Small intestine (tissue), 16 donors: ENCODE data around the gene TNFRSF8. TPM values are rescaled to one million over a fixed set of nuclear protein-coding genes. Genes with fewer than 3 reads are reported as not detected.

Experiments used
- DNase-seq, 2 donors: peaks; one replicate each; pipeline versions ENCODE4 v3.0.0 to v3.0.0-alpha.2; 2013
- FAIRE-seq: peaks from 2 replicates; lab custom pipeline; 2012; peaks lifted over from hg19 to GRCh38; lab: Jason Lieb, UNC
- H3K27ac ChIP-seq, 3 donors: one replicate each; pipeline ENCODE4 v1.5.1; 2013; ENCODE audit warnings: low read length in 2 of 3, mild to moderate bottlenecking in 2 of 3, control low read depth in 1 of 3, inconsistent platforms in 1 of 3, low read depth in 1 of 3, moderate library complexity in 1 of 3
- H3K27me3 ChIP-seq, 3 donors: one replicate each; pipeline ENCODE4 v1.6.1; 2013; ENCODE audit warnings: low read length in 3 of 3, inconsistent platforms in 1 of 3; ENCODE audit not compliant: control insufficient read depth in 3 of 3, insufficient read depth in 3 of 3
- H3K36me3 ChIP-seq, 3 donors: one replicate each; pipeline ENCODE4 v1.6.1; 2013; ENCODE audit warnings: low read length in 3 of 3, inconsistent platforms in 1 of 3, low read depth in 1 of 3, mild to moderate bottlenecking in 1 of 3, moderate library complexity in 1 of 3; ENCODE audit not compliant: control insufficient read depth in 3 of 3, insufficient read depth in 2 of 3
- H3K4me1 ChIP-seq, 3 donors: one replicate each; pipeline ENCODE4 v1.6.1; 2013; ENCODE audit warnings: low read length in 2 of 3, inconsistent platforms in 1 of 3, low read depth in 1 of 3, mild to moderate bottlenecking in 1 of 3, moderate library complexity in 1 of 3; ENCODE audit not compliant: control insufficient read depth in 3 of 3, insufficient read depth in 2 of 3
- H3K4me3 ChIP-seq, 3 donors: one replicate each; pipeline ENCODE4 v1.5.1; 2013; ENCODE audit warnings: low read length in 3 of 3, control low read depth in 1 of 3, inconsistent platforms in 1 of 3, low read depth in 1 of 3, mild to moderate bottlenecking in 1 of 3, moderate library complexity in 1 of 3
- H3K9me3 ChIP-seq, 2 donors: one replicate each; pipeline ENCODE4 v1.6.1; 2013; ENCODE audit warnings: low read depth in 1 of 2, low read length in 1 of 2; ENCODE audit not compliant: control insufficient read depth in 2 of 2, insufficient read depth in 1 of 2
- WGBS, 3 donors: extraction: QIAGEN DNeasy Blood & Tissue Kit; methylation state at CpG; one replicate each; pipeline ENCODE4 v1.1.7; 2013; 5-methylcytosine and 5-hydroxymethylcytosine counted together
- long read RNA-seq, 10 donors: transcript quantifications; one replicate each; lab custom pipeline, GENCODE V29; 2026
- polyA plus RNA-seq, 4 donors: library from polyadenylated mRNA; stranded (reverse) in 3 of 4; unstranded in 1 of 4; fragments of 200-250 nt in 3 of 4; fragments of 120-200 nt in 1 of 4; gene quantifications; one replicate each; pipeline versions ENCODE4 v1.2.1 to v1.2.3, GENCODE V29; 2013
- donor health status: healthy with polysubstance abuse.
- donor health status: control.
- donor health status: control.
- donor health status: Bipolar disorder and iron deficiency.
- donor health status: healthy.

Gene TNFRSF8
- 1 to 10 TPM in 1 of 4 donors, under 1 TPM in 2, not detected in 1; 0.10 to 2.1 (median 0.54) TPM for polyA plus RNA-seq
- long read RNA-seq, donor 1 = 0 reads
- long read RNA-seq, donor 2 = 0 reads
- long read RNA-seq, donor 3 = 0 reads
- long read RNA-seq, donor 4 = 0 reads
- long read RNA-seq, donor 5 = 0 reads
- long read RNA-seq, donor 6 = 0 reads
- long read RNA-seq, donor 7 = 0 reads
- long read RNA-seq, donor 8 = 0 reads
- long read RNA-seq, donor 9 = 0 reads
- long read RNA-seq, donor 10 = 0 reads

DNA sequence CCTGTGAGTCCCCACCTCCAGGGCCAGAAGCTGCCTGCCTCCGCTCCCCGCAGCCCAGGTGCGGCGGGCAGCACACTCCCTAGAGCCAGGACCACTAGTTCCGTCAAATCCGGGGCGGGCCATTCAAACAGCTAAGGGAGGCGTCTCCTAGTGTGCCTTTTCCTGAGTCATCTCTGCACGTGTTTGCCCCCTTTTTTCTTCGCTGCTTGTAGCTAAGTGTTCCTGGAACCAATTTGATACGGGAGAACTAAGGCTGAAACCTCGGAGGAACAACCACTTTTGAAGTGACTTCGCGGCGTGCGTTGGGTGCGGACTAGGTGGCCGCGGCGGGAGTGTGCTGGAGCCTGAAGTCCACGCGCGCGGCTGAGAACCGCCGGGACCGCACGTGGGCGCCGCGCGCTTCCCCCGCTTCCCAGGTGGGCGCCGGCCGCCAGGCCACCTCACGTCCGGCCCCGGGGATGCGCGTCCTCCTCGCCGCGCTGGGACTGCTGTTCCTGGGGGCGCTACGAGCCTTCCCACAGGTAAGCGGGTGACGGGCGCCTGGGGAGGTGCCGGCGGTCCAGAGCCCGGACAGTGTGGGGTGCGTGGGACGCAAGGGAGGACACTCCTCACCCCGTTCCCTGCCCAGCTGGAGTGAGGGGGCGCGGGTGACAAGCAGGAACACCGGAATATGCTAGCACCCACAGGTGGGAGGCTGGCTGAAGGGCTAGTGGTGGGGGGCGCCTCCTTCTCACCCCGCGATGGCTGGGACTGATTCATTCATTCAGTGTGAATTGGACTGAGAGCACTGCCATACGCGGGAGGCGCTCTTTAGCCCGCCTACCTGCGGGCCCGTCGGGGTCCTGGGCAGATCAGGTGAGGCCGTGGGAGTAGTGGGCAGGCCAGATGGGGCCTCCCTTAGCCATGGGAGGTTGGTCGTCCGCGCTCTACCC lies at the start of gene TNFRSF8:
TSS of gene TNFRSF8 (plus strand) at position 163 of the 932 bp plus-strand sequence. CDS start at position 459, 296 bp downstream.
- FAIRE-seq (no peak), DNase-seq (no peak)
- no peak within 1 kb of the TSS for H3K27ac ChIP-seq
- no peaks in the 10 kb centered on the region for H3K9me3 ChIP-seq
- no peak within 1 kb of the TSS for H3K4me3 ChIP-seq
- no peaks in the 10 kb centered on the region for H3K36me3 ChIP-seq
- peaks cover 0 to 5% (median 2%) of the 10 kb centered on the region in 3 donors for H3K4me1 ChIP-seq
- WGBS, 3 donors = 2 to 9% (median 4%) methylated on average over 62 to 72 of the region's 72 CpGs
- peaks cover 2 to 56% (median 26%) of the 10 kb centered on the region in 3 donors for H3K27me3 ChIP-seq

DNA sequence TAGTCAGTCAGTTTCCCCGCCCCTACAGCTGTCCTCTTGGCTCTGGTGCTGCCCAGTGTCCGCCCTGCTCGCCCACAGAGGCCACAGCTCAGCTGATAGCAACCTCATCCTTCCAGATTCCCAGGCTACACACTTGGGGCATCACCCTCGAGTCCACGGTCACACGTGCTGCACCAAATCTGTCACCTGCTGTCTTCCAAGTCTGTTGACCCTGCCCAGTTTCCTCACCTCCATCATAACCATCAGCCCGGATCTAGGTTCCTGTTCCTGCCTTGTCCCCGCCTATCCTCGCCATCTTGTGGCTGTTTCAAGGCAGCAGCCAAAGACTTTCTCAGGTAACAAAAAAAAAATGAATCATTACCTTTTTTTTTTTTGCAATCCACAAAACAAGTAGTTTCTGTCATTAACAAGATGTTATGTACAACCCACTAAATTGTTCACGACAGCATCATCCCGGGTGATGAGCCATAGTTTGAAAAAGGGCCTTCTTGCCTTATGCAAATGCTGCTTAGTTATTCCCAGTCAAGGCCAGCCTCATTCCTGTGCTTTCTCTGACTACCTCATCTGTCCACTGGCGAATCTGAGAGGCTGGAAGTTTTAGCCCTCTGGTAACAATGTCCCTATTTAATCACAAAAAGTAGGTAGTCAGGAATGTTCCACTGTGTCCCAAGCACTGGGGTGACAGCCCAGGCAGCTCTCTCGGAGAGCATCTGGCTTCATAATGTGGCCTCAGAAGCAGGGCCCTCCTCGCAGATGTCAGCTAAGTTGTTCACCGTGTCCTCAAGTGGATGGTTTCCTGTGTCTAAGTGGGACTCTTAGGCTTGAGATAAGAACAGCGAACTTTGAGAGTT lies 48.7 kb upstream of the TNFRSF8 start:
- H3K27ac ChIP-seq = no peak overlapping the region
- peaks cover 0 to 46% (median 27%) of the 10 kb centered on the region in 3 donors for H3K36me3 ChIP-seq
- no peaks in the 10 kb centered on the region for H3K4me1 ChIP-seq
- no peak overlapping the region for H3K4me3 ChIP-seq
- WGBS, 3 donors = 75 to 82% (median 80%) methylated on average over 16 of the region's 16 CpGs
- FAIRE-seq (no peak), DNase-seq (no peak)
- H3K27me3 ChIP-seq = no peaks in the 10 kb centered on the region
- H3K9me3 ChIP-seq = no peaks in the 10 kb centered on the region

DNA sequence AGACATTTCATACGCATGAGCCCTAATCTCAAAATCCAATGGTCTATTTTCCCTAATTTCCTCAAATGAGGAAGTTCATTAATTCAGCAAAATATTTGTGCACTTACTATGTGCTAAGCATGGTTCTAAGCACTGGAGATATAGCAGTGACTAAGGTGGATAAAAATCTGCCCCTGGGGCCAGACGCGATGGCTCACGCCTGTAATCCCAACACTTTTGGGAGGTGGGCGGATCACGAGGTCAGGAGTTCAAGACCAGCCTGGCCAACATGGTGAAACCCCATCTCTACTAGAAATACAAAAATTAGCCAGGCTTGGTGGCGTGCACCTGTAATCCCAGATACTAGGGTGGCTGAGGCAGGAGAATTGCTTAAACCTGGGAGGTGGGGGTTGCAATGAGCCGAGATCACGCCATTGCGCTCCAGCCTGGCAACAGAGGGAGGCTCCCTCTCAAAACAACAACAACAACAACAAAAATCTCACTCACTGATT lies 48.1 kb upstream of the TNFRSF8 start:
- 90 to 91% (median 90%) methylated on average over 10 of the region's 10 CpGs for WGBS, 3 donors
- Histone ChIP-seq H3K27me3 (no peaks in the 10 kb centered on the region), H3K9me3 (no peaks in the 10 kb centered on the region), H3K36me3 (peaks cover 0 to 39% (median 25%) of the 10 kb centered on the region in 3 donors), H3K27ac (no peak overlapping the region), H3K4me1 (peaks cover 0 to 3% (median 0%) of the 10 kb centered on the region in 3 donors), H3K4me3 (no peak overlapping the region)
- no peak for FAIRE-seq
- DNase-seq = no peak

DNA sequence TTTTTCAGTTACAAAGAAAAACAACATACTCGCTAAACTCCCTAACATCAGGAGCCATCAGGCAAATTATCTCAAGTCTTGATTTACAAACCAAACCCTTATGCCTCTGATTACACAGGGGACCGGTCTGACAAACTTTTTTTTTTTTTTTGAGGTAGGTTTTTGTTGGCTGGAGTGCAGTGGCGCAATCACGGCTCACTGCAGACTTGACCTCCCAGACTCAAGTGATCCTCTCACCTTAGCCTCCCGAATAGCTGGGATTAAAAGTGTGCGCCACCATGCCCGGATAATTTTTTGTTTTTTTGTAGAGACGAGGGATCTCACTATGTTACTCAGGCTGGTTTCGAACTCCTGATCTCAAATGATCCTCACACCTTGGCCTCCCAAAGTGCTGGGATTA lies 47.6 kb upstream of the TNFRSF8 start:
- Histone ChIP-seq H3K36me3 (peaks cover 0 to 34% (median 20%) of the 10 kb centered on the region in 3 donors), H3K27ac (no peak overlapping the region), H3K27me3 (no peaks in the 10 kb centered on the region), H3K4me1 (peaks cover 0 to 3% (median 0%) of the 10 kb centered on the region in 3 donors), H3K9me3 (no peaks in the 10 kb centered on the region), H3K4me3 (no peak overlapping the region)
- WGBS, 3 donors = 92 to 93% (median 93%) methylated on average over 9 of the region's 9 CpGs
- FAIRE-seq = no peak
- DNase-seq = no peak

DNA sequence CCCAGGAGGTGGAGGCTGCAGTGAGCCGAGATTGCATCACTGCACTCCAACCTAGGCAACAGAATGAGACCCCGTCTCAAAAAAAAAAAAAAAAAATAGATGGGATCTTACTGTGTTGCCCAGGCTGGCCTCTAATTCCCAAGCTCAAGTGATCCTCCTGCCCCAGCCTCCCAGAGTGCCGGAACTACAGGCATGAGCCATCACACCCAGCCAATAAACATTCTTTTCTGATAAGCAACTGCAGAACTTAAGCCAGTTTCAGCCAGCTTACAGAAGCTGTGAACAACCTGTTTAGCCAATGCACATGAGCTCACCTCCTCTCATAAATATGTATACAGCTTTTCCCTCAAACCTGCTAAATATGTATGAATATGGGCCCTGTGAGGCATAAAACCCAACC lies 46.9 kb upstream of the TNFRSF8 start:
- WGBS, 3 donors = 83 to 91% (median 89%) methylated on average over 3 of the region's 3 CpGs
- Histone ChIP-seq H3K36me3 (peaks cover 0 to 28% (median 15%) of the 10 kb centered on the region in 3 donors), H3K4me3 (no peak overlapping the region), H3K9me3 (no peaks in the 10 kb centered on the region), H3K4me1 (peaks cover 0 to 3% (median 0%) of the 10 kb centered on the region in 3 donors), H3K27ac (no peak overlapping the region), H3K27me3 (no peaks in the 10 kb centered on the region)
- no peak for FAIRE-seq
- peak in 1 of 2 donors; percentile 24 for DNase-seq

DNA sequence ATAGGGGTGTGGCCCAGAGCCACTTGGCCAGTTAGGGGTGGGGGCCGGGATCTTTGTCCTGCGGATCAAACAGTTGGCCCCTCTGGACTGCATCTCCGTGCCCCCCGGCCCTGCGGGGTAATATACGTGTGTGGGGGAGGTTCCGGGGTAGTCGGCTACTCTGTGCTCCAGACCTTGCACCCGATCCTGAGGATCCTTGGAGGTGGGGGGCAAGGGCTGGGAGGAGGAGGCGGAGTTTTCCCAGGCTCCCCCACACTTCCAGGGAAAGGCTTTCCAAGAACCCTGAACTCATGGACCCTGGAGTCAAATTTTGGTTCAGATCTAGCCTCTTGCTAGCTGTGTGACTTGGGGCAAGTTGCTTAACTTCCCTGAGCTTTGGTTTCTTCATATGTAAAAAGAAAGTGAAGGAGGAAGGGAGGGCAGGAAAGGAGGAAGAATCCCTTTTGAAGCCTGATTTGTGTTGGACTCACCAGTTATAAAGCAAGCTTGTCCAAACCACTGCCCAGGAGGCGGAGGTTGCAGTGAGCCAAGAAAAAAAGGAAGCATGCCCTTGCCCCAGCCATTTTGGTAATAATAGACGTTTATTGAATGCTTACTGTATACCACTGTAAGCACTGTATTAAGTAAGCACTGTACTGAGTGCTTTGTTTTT lies 43.1 kb upstream of the TNFRSF8 start:
- 7 to 11% (median 9%) methylated on average over 12 of the region's 12 CpGs for WGBS, 3 donors
- Histone ChIP-seq H3K9me3 (no peaks in the 10 kb centered on the region), H3K4me3 (peak overlapping the region; percentile 72 to 98 (median 94)), H3K4me1 (peaks cover 0 to 3% (median 0%) of the 10 kb centered on the region in 3 donors), H3K27me3 (no peaks in the 10 kb centered on the region), H3K27ac (peak overlapping the region; percentile 59 to 94 (median 70)), H3K36me3 (peaks cover 0 to 28% (median 5%) of the 10 kb centered on the region in 3 donors)
- DNase-seq (peak; percentile 28 to 59), FAIRE-seq (no peak)

DNA sequence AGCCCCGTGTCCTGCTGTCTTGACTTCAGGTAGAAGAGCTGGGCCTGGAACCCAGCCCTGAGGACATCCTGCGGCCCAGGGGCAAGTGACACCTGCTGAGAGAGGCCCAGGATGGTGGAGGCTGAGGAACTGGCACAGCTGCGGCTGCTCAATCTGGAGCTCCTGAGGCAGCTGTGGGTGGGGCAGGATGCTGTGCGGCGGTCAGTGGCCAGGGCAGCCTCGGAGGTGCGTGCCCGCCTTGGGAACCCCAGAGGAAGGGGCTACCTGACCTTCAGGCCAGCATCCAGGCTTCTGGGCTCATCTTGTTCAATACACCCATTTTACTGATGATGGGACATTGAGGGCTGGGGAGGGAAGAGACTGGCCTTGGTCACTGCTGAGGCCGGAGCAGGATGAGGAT lies 41.5 kb upstream of the TNFRSF8 start:
- Histone ChIP-seq H3K27me3 (no peaks in the 10 kb centered on the region), H3K4me1 (peaks cover 0 to 3% (median 0%) of the 10 kb centered on the region in 3 donors), H3K4me3 (no peak overlapping the region), H3K27ac (no peak overlapping the region), H3K9me3 (no peaks in the 10 kb centered on the region), H3K36me3 (peaks cover 5 to 43% (median 5%) of the 10 kb centered on the region in 3 donors)
- WGBS, 3 donors = 87 to 94% (median 93%) methylated on average over 4 to 9 of the region's 9 CpGs
- DNase-seq = no peak
- no peak for FAIRE-seq
